Nephron progenitor cell (in vitro differentiated cells): ENCODE measurements around the gene SEPTIN12.

ENCODE experiments used
- DNase-seq: peaks from one replicate; pipeline ENCODE4 v3.0.0; 2021
- H3K27ac Mint-ChIP-seq: 2 replicates; pipeline ENCODE4 v1.8.0; 2021; ENCODE audit warnings: mild to moderate bottlenecking, moderate library complexity, mixed read lengths
- H3K27me3 Mint-ChIP-seq: 2 replicates; pipeline ENCODE4 v1.8.0; 2021; ENCODE audit warnings: mild to moderate bottlenecking, low read depth, mixed read lengths; ENCODE audit not compliant: poor library complexity
- H3K36me3 Mint-ChIP-seq: 2 replicates; pipeline ENCODE4 v1.8.0; 2021; ENCODE audit warnings: low read depth, mixed read lengths
- H3K4me1 Mint-ChIP-seq: 2 replicates; pipeline ENCODE4 v1.8.0; 2021; ENCODE audit warnings: mixed read lengths
- H3K4me3 Mint-ChIP-seq: 2 replicates; pipeline ENCODE4 v1.8.0; 2021; ENCODE audit warnings: mild to moderate bottlenecking, moderate library complexity, mixed read lengths
- H3K9me3 Mint-ChIP-seq: 2 replicates; pipeline ENCODE4 v1.8.0; 2021; ENCODE audit warnings: mild to moderate bottlenecking, moderate library complexity, mixed read lengths
- TF ChIP-seq, protein P1 (sequence below): fragments of 200-600 bp; sonication (generic); IDR thresholded peaks from 2 replicates; pipeline ENCODE4 v1.5.0; 2021; ENCODE audit warnings: antibody characterized with exemption

SEPTIN12 gene

DNA sequence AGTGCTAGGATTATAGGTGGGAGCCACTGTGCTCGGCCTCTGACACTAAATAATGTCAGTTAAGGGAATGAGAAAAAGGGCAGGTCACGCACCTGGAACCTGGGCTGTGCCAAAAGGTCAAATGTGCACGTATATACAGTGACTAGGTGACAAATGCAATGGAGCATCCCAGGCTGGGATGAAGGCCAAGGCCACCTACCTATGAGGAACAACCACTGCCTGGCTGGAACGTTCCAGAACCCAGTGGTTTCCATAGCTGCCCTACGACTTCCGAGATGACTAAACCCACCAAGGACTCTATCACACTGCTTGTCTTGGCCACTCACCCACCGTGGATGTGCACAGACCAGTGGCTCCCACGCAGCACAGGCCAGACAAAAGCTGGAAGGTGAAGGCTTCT, 37.2 kb downstream of the SEPTIN12 start:
- DNase-seq, result no peak
- H3K4me1 Mint-ChIP-seq, result peaks cover 8% of the 10 kb centered on the region
- no peaks in the 10 kb centered on the region for H3K27me3 Mint-ChIP-seq
- H3K27ac Mint-ChIP-seq, result no peak overlapping the region
- peaks cover 33% of the 10 kb centered on the region for H3K36me3 Mint-ChIP-seq
- no peak overlapping the region for H3K4me3 Mint-ChIP-seq
- TF ChIP-seq, protein P1, sequence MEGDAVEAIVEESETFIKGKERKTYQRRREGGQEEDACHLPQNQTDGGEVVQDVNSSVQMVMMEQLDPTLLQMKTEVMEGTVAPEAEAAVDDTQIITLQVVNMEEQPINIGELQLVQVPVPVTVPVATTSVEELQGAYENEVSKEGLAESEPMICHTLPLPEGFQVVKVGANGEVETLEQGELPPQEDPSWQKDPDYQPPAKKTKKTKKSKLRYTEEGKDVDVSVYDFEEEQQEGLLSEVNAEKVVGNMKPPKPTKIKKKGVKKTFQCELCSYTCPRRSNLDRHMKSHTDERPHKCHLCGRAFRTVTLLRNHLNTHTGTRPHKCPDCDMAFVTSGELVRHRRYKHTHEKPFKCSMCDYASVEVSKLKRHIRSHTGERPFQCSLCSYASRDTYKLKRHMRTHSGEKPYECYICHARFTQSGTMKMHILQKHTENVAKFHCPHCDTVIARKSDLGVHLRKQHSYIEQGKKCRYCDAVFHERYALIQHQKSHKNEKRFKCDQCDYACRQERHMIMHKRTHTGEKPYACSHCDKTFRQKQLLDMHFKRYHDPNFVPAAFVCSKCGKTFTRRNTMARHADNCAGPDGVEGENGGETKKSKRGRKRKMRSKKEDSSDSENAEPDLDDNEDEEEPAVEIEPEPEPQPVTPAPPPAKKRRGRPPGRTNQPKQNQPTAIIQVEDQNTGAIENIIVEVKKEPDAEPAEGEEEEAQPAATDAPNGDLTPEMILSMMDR, result no peak
- H3K9me3 Mint-ChIP-seq, result peaks cover 8% of the 10 kb centered on the region

DNA sequence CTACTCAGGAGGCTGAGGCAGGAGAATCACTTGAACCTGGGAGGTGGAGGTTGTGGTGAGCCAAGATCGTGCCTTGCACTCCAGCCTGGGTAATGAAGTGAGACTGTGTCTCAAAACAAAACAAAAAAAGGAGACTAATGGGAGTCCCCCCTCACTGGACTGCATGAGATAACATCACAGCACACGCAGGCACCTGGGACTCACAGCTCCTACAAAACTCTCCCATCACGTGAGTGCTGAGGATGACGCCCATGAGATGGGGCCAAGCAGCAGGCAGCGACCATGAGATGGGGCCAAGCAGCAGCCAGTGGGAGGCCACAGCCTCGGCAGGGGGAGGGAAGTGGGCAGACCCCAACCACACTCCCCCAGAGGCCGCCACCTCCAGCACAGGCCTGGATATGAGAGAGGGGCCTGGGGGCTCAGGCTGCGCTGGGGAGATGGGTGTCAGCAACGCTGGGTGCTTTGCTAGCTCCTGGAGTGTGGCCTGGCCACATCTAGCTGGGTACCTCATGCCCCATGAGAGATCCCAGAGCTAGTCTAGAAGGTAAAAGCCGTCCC, 38.4 kb downstream of the SEPTIN12 start:
- no peak overlapping the region for H3K27ac Mint-ChIP-seq
- no peak overlapping the region for H3K4me3 Mint-ChIP-seq
- peaks cover 22% of the 10 kb centered on the region for H3K36me3 Mint-ChIP-seq
- H3K27me3 Mint-ChIP-seq, result no peaks in the 10 kb centered on the region
- TF ChIP-seq, protein P1, result no peak
- H3K4me1 Mint-ChIP-seq, result peaks cover 8% of the 10 kb centered on the region
- no peaks in the 10 kb centered on the region for H3K9me3 Mint-ChIP-seq
- DNase-seq, result no peak

DNA sequence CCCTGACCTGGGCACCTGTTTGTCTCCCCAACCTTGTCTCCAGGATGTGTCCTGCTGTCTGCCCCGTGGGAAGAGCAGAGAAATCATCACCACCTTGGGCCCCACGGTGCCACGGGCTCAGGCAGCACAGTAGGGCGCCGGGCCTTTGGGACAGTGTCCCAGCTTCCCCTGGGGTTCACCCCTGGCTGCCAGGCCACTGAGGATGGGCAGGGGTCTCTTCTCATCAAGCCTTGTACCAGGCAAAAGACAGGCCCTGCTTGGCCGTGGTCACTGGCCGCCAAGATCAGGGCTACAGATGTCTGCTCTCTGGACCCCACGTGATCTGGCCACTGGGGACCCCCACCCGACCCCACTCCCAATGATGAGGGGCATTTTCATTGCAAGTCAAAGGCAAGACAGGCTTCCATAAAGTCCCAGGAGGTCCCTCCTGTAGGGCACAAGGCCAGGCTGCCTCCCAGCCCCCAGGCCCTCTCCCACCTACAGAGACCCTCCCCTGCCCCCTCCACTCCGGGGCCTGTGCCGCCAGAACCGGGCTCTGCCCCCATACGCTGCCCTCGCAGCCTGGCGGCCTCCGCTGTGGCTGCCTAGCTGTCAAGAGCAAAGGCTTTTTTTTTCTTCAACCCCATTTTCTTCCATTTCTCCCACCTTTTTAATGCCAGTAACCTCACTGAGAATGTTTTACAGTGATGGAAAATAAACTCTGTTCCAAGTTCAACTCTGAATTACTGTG, 39.3 kb downstream of the SEPTIN12 start:
- DNase-seq, result no peak
- H3K27ac Mint-ChIP-seq, result peak overlapping the region; percentile 81
- no peaks in the 10 kb centered on the region for H3K27me3 Mint-ChIP-seq
- TF ChIP-seq, protein P1, result no peak
- no peaks in the 10 kb centered on the region for H3K9me3 Mint-ChIP-seq
- no peak overlapping the region for H3K4me3 Mint-ChIP-seq
- H3K4me1 Mint-ChIP-seq, result peaks cover 8% of the 10 kb centered on the region
- H3K36me3 Mint-ChIP-seq, result peaks cover 15% of the 10 kb centered on the region

DNA sequence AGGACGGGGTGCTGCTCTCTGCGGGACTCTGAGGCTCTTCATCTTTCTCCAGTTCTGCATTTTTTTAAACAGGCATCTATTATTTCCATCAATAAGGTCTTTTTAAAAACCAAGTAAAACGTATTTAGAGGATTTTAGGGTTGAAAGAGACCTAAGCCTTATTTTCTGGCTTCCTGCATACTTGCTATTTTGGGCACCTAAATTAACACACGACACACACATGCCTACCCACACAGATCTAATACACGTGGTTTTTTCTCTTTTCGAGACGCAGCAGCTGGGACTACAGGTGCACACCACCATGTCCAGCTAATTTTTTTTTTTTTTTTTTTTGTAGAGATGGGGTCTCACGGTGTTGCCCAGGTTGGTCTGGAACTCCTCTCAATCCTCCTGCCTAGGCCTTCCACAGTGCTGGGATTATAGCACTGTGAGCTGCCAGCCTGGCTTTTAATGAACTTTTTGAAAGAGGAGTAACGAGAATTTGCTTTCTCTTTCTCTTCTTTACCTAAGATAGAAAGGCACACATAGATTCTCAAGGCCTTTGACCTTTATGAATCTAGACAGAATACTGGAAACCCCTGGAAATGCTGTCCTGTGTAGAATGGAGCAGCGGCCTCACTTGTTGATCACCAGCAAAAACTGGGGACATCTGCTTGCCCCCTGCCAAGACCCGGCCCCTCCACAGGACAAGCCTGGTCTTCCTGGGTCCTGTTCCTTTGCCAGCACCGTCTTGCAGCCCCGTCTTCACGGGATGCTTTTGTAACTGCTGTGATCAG, 40.1 kb downstream of the SEPTIN12 start:
- no peak for DNase-seq
- H3K27ac Mint-ChIP-seq, result peak overlapping the region; percentile 81
- no peak overlapping the region for H3K4me3 Mint-ChIP-seq
- TF ChIP-seq, protein P1, result no peak
- H3K36me3 Mint-ChIP-seq, result peaks cover 11% of the 10 kb centered on the region
- no peaks in the 10 kb centered on the region for H3K9me3 Mint-ChIP-seq
- H3K4me1 Mint-ChIP-seq, result peaks cover 15% of the 10 kb centered on the region
- peaks cover under 1% of the 10 kb centered on the region for H3K27me3 Mint-ChIP-seq

DNA sequence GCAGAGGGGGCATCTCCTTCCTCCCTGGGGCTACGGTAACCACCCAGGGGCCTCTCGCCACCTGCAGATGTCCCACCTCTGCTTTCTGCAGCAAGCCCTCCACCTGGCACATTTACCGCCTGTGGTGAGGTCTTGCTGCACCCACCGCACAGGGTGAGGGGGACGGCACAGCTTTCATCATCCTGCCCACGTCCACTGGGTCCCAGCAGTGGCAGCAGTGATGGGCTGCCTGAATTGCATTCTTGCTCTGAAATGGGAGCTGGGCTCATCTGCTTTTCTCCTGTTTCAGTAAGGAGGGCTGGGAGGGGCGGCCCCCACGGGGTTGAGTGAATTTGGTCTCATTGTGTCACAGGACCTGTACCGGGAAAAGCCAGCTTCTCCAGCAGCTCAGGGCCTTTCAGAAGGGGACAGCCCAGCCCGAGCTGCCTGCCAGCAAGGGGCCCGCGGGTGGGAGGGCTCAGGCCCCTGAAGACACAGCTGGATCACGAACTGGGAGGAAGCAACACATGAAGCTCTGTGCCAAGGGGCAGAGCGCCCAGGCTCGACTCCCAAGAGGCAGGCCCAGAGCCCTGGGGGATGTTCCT, 41.1 kb downstream of the SEPTIN12 start:
- H3K27me3 Mint-ChIP-seq, result peaks cover 3% of the 10 kb centered on the region
- H3K36me3 Mint-ChIP-seq, result peaks cover 9% of the 10 kb centered on the region
- H3K27ac Mint-ChIP-seq, result no peak overlapping the region
- TF ChIP-seq, protein P1, result no peak
- H3K4me3 Mint-ChIP-seq, result no peak overlapping the region
- no peak for DNase-seq
- no peaks in the 10 kb centered on the region for H3K9me3 Mint-ChIP-seq
- H3K4me1 Mint-ChIP-seq, result peaks cover 15% of the 10 kb centered on the region
